HEK293T (cell line): ENCODE results near the gene LCE2A.
"Not testable (repeated sequence)": the region's sequence is repeated elsewhere in the genome, so short reads cannot be mapped to it uniquely, and the experiment has no call there.

Experiments used
- CTCF ChIA-PET: fragments of 350-600 bp; formaldehyde crosslinking; extraction: SDS; loops from one replicate; lab custom pipeline; 2021; ENCODE audit warnings: antibody characterized with exemption, inconsistent platforms; lab: Yijun Ruan, JAX
- POLR2A ChIA-PET: fragments of 350-600 bp; formaldehyde crosslinking; extraction: SDS; loops from one replicate; lab custom pipeline; 2020; ENCODE audit warnings: antibody characterized with exemption, inconsistent platforms; lab: Yijun Ruan, JAX
- DNase-seq: peaks from one replicate; pipeline ENCODE4 v3.0.0; 2012; ENCODE audit warnings: mixed read lengths; ENCODE audit errors: extremely low spot score
- ARNT ChIP-seq: fragments of 450-650 bp; IDR thresholded peaks from 2 replicates; pipeline ENCODE4 v1.6.1; 2017; ENCODE audit warnings: mild to moderate bottlenecking
- BHLHE40 ChIP-seq: fragments of 450-650 bp; IDR thresholded peaks from 2 replicates; pipeline ENCODE4 v1.6.1; 2016; ENCODE audit warnings: mild to moderate bottlenecking, moderate library complexity, borderline replicate concordance
- CTBP1 ChIP-seq: fragments of 450-650 bp; IDR thresholded peaks from 2 replicates; pipeline ENCODE4 v1.6.1; 2016; ENCODE audit warnings: borderline replicate concordance
- ELF4 ChIP-seq: fragments of 450-650 bp; IDR thresholded peaks from 2 replicates; pipeline ENCODE4 v1.6.1; 2017; ENCODE audit warnings: antibody characterized with exemption
- FOXA1 ChIP-seq: fragments of 450-650 bp; IDR thresholded peaks from 2 replicates; pipeline ENCODE4 v1.6.1; 2016; ENCODE audit warnings: mild to moderate bottlenecking
- FOXK2 ChIP-seq: fragments of 450-650 bp; IDR thresholded peaks from 2 replicates; pipeline ENCODE4 v1.6.1; 2016; ENCODE audit warnings: mild to moderate bottlenecking
- FOXM1 ChIP-seq: fragments of 450-650 bp; IDR thresholded peaks from 2 replicates; pipeline ENCODE4 v1.6.1; 2017; ENCODE audit warnings: mild to moderate bottlenecking, borderline replicate concordance
- HDGF ChIP-seq: fragments of 450-650 bp; IDR thresholded peaks from 2 replicates; pipeline ENCODE4 v1.6.1; 2017; ENCODE audit warnings: antibody characterized with exemption, borderline replicate concordance
- L3MBTL2 ChIP-seq: fragments of 450-650 bp; conservative IDR thresholded peaks from 2 replicates; pipeline ENCODE4 v1.6.1; 2016; ENCODE audit warnings: mild to moderate bottlenecking
- LEF1 ChIP-seq: fragments of 450-650 bp; IDR thresholded peaks from 2 replicates; pipeline ENCODE4 v1.6.1; 2017; ENCODE audit warnings: mild to moderate bottlenecking, borderline replicate concordance
- NFRKB ChIP-seq: fragments of 450-650 bp; IDR thresholded peaks from 2 replicates; pipeline ENCODE4 v1.6.1; 2016; ENCODE audit warnings: mild to moderate bottlenecking, moderate library complexity
- SP1 ChIP-seq: fragments of 450-650 bp; IDR thresholded peaks from 2 replicates; pipeline ENCODE4 v1.6.1; 2017
- SUZ12 ChIP-seq: fragments of 450-650 bp; IDR thresholded peaks from 2 replicates; pipeline ENCODE4 v1.6.1; 2016; ENCODE audit warnings: mild to moderate bottlenecking
- TARDBP ChIP-seq: fragments of 450-650 bp; IDR thresholded peaks from 2 replicates; pipeline ENCODE4 v1.6.1; 2016
- ZNF384 ChIP-seq: fragments of 450-650 bp; IDR thresholded peaks from 2 replicates; pipeline ENCODE4 v1.6.1; 2016
- TF ChIP-seq, protein P1 (sequence below): fragments of 450-650 bp; IDR thresholded peaks from 2 replicates; pipeline ENCODE4 v1.6.1; 2016

Gene LCE2A

DNA sequence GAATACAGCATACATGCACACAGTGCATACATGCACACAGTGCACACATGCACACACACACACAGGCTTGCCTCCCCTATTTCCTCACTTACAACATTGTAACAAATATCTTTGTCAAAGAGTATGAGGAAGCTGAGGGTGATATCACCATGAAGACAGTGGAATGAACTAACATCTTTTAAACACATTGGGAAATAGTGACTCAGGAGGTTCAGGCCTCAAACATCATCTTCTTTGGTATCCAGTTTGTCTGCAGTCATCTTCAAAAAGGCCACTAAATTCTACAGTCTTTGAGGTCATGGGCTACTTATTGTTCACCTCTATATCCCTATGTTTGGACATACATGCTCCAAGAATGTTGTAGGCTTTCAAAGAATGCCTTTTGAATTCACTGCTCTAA is 14.3 kb upstream of the LCE2A start:
- no peak for DNase-seq
- ChIA-PET POLR2A (no interaction called here), CTCF (no interaction called here)
- no peak for TF ChIP-seq HDGF
- TF ChIP-seq ELF4: no peak
- TF ChIP-seq, protein P1, sequence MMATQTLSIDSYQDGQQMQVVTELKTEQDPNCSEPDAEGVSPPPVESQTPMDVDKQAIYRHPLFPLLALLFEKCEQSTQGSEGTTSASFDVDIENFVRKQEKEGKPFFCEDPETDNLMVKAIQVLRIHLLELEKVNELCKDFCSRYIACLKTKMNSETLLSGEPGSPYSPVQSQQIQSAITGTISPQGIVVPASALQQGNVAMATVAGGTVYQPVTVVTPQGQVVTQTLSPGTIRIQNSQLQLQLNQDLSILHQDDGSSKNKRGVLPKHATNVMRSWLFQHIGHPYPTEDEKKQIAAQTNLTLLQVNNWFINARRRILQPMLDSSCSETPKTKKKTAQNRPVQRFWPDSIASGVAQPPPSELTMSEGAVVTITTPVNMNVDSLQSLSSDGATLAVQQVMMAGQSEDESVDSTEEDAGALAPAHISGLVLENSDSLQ: no peak
- no peak for TF ChIP-seq SP1
- no peak for TF ChIP-seq FOXK2
- no peak for TF ChIP-seq SUZ12
- TF ChIP-seq FOXM1: no peak

DNA sequence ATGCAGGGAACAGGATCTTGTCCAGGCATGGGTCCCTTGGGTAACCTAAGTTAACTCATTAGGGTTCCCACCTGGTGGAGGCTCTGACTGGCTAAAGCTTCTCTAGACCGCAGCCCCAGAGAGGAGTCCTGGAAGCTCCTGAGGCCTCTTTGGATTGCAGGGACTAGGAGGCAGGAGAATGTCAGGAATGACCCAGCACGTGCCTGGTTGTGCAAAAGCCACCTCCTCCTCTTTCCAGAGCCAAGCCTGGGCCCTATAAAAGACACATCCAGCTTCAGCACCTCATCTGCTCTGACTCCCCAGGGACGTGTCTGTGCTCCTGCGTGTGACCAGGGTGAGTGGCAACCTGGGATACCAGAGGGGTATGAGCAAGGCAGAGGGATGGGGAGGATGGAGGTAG is 12.3 kb upstream of the LCE2A start, which contains the start of gene LCE2B:
LCE2B (plus strand) TSS at position 301 of the 400 bp plus-strand sequence. CDS start 721 bp downstream, outside the sequence.
- POLR2A ChIA-PET, CTCF ChIA-PET, DNase-seq: not testable (repeated sequence)

DNA sequence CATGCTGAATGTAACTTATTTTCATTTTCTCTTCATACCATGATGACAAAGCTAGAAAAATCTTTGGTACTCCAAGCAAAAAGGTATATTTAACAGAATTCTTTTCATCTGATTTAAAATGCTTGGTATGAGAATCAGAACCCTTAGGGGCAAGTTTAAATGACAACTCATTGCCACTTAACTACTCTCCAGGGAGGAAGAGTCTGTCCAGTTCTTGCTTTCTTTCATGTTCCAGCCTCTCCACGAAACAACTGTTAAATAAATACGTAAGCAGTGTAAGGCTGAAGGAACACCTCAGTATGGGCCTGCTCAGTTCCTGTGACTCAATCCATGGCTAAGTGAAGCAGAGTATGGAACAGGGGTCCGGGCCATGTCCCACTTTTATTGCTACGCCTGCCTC is 1.6 kb downstream of the LCE2A start:
- CTCF ChIA-PET: no interaction called here
- DNase-seq: no peak
- TF ChIP-seq TARDBP (no peak), BHLHE40 (no peak), ELF4 (no peak), LEF1 (no peak), CTBP1 (no peak), HDGF (no peak), FOXA1 (no peak), FOXM1 (no peak), FOXK2 (no peak), ARNT (no peak), SP1 (no peak), ZNF384 (no peak), L3MBTL2 (no peak), NFRKB (no peak), SUZ12 (no peak)
- TF ChIP-seq, protein P1: no peak
- POLR2A ChIA-PET: no interaction called here

DNA sequence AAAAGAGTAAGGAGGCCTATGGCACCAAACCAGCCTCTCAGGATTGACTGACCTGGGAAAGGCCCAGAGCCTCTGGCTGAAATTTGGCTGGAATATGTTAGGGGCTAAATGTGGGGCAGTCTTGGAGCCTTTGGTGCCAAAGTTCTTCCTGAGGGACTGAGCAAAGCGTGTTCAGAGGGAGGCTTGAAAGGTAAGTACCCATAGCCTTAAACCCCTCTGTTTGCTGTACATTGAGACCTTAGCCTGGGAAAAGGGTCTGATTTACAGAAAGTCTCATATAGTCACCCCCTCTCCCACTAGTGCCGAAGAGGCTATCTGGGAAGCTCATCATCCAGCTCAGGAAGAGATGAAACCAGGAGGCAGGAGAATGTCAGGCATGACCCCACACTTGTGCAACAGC is 9.7 kb downstream of the LCE2A start, which contains the start of gene LCE4A:
LCE4A (plus strand) TSS at position 301 of the 400 bp plus-strand sequence. CDS start 916 bp downstream, outside the sequence.
- TF ChIP-seq CTBP1: no peak
- TF ChIP-seq, protein P1: no peak
- no peak for TF ChIP-seq HDGF
- TF ChIP-seq ARNT: no peak
- no peak for TF ChIP-seq LEF1
- TF ChIP-seq ELF4: no peak
- TF ChIP-seq FOXK2: no peak
- no peak for TF ChIP-seq FOXM1
- no peak for TF ChIP-seq NFRKB
- no peak for TF ChIP-seq SUZ12
- TF ChIP-seq L3MBTL2: no peak
- TF ChIP-seq FOXA1: no peak
- TF ChIP-seq ZNF384: no peak
- TF ChIP-seq TARDBP: no peak
- TF ChIP-seq SP1: no peak
- TF ChIP-seq BHLHE40: no peak
- ChIA-PET CTCF (no interaction called here), POLR2A (no interaction called here)
- no peak for DNase-seq

DNA sequence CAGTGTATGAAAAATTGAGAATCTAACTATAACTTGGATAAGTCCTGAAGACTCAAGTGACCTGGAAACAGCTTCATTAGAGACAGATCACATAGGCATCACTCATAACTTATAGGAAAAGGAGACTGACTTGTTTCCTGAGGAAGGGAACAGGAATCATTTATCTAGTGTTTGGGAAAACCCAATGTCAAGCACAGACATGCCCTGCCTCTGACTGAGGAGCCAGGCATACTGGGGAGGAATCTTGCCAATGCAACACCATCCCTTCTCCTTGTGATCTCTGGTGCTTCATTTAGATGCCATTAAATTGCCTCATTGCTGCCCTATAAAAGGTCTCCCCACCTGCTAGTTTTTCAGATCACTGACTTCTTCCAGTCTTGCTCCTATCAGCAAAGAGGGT is 20.1 kb downstream of the LCE2A start:
- ChIA-PET POLR2A (no interaction called here), CTCF (no interaction called here)
- DNase-seq: no peak
- TF ChIP-seq FOXA1 (no peak), NFRKB (no peak), FOXM1 (no peak), FOXK2 (no peak)

DNA sequence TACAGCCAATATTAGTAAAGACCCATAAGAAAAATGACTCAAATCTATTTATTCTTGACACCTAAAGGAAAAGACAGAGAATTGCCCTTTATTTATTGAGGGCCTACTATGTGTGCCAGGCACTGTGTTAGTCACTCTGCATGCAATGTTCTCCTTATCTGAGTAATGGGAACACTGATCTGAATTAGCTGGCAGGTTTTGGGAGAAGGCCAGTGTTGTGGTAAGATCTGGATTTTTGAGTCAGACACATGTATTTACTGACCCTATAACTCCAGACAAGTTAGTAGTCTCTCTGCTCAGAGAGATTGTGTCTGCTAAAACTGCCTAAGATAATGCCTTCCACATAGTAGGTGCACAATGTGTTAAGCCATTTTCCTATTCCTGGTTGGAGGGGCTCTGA is 27.1 kb downstream of the LCE2A start:
- ChIA-PET POLR2A (no interaction called here), CTCF (no interaction called here)
- TF ChIP-seq HDGF (no peak), FOXK2 (no peak), BHLHE40 (no peak), SUZ12 (no peak), FOXA1 (no peak), NFRKB (no peak), TARDBP (no peak), ELF4 (no peak), LEF1 (no peak), FOXM1 (no peak), SP1 (no peak), CTBP1 (no peak), ARNT (no peak), L3MBTL2 (no peak), ZNF384 (no peak)
- TF ChIP-seq, protein P1: no peak
- DNase-seq: no peak
